ENCODE measurements around the gene GNAT1.

- TF ChIP-seq CTCF (IDR thresholded peaks at IDR 0.05) (no peak), POLR2AphosphoS2 (conservative IDR thresholded peaks at IDR 0.05; ENCODE audit: low read length) (no peak), CHD2 (IDR thresholded peaks at IDR 0.05; ENCODE audit: low read length, partially characterized antibody) (no peak), KDM1A (IDR thresholded peaks at IDR 0.05; ENCODE audit: low read depth) (no peak), CEBPB (IDR thresholded peaks at IDR 0.05) (no peak)
Observed at GRCh38 chr3:50245251-50245745, 53.9 kb downstream of the GNAT1 start.
